ENCODE measurements around the gene SUCLG1. TPM values are rescaled to one million over a fixed set of nuclear protein-coding genes. Genes with fewer than 3 reads are reported as not detected.
"Not testable (repeated sequence)": the region's sequence is repeated elsewhere in the genome, so short reads cannot be mapped to it uniquely, and the experiment has no call there.

The SUCLG1 gene
- total RNA-seq, 1 experiment from 2014 or later, result 105 TPM

GRCh38 chr2:84417453-84418145 is 41.5 kb downstream of the SUCLG1 start:
- intact Hi-C loops (cut with micrococcal nuclease), result no loop called here
- peak overlapping the region; percentile 17 for H3K4me3 Mint-ChIP-seq (ENCODE audit: unreplicated experiment)
- no TSS peak for BruUV-seq (replicated peaks)

DNA sequence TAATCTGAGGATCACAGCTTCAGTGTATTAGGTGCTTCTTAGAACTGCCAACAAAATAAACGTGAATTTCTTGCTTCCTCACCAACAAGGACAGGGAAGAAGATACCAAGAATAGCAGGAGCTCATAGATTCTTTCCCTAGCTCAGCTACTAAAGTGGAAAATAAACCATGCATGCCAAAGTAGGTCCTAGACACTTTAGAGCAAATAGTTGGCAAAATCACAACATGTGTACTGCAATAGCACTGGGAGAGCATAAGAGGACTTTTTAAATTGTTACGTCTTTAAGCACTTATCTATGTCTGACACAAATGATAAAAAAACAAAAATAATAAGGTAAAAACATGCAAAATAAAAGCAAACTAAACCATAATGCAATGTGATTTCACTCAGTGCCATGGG is 49.5 kb downstream of the SUCLG1 start:
- Mint-ChIP-seq H3K27me3 (ENCODE audit: insufficient read depth, unreplicated experiment) (no peaks in the 10 kb centered on the region), H3K4me1 (ENCODE audit: insufficient read depth, unreplicated experiment) (no peaks in the 10 kb centered on the region), H3K4me3 (ENCODE audit: unreplicated experiment) (no peak overlapping the region), H3K9me3 (ENCODE audit: unreplicated experiment) (no peaks in the 10 kb centered on the region), H3K36me3 (ENCODE audit: insufficient read depth, unreplicated experiment) (no peaks in the 10 kb centered on the region), H3K27ac (ENCODE audit: low read depth, unreplicated experiment) (no peak overlapping the region)
- DNase-seq (ENCODE audit: unreplicated experiment), result no peak
- intact Hi-C loops (cut with micrococcal nuclease), result no loop called here
- TF ChIP-seq, protein P1, sequence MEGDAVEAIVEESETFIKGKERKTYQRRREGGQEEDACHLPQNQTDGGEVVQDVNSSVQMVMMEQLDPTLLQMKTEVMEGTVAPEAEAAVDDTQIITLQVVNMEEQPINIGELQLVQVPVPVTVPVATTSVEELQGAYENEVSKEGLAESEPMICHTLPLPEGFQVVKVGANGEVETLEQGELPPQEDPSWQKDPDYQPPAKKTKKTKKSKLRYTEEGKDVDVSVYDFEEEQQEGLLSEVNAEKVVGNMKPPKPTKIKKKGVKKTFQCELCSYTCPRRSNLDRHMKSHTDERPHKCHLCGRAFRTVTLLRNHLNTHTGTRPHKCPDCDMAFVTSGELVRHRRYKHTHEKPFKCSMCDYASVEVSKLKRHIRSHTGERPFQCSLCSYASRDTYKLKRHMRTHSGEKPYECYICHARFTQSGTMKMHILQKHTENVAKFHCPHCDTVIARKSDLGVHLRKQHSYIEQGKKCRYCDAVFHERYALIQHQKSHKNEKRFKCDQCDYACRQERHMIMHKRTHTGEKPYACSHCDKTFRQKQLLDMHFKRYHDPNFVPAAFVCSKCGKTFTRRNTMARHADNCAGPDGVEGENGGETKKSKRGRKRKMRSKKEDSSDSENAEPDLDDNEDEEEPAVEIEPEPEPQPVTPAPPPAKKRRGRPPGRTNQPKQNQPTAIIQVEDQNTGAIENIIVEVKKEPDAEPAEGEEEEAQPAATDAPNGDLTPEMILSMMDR (IDR thresholded peaks at IDR 0.05; ENCODE audit: unreplicated experiment), result no peak
- POLR2A ChIA-PET, result no interaction called here
- BruUV-seq (replicated peaks), result no TSS peak
- CTCF ChIA-PET, result interaction anchor here (0.7 to 1.6 kb wide), 2 partner anchors 94 to 220 kb away, joined by 3 read pairs; no protein-coding TSS in a partner anchor

More at GRCh38 chr2:84417453-84418145, 41.5 kb downstream of the SUCLG1 start:
- Mint-ChIP-seq H3K27ac (ENCODE audit: low read depth, unreplicated experiment) (peak overlapping the region; percentile 87), H3K4me1 (ENCODE audit: insufficient read depth, unreplicated experiment) (peaks cover 16% of the 10 kb centered on the region), H3K9me3 (ENCODE audit: unreplicated experiment) (no peaks in the 10 kb centered on the region), H3K36me3 (ENCODE audit: insufficient read depth, unreplicated experiment) (peaks cover 1% of the 10 kb centered on the region), H3K27me3 (ENCODE audit: insufficient read depth, unreplicated experiment) (no peaks in the 10 kb centered on the region)
- POLR2A ChIA-PET, result interaction anchor here (0.8 to 2.1 kb wide), 3 partner anchors 9 to 87 kb away, joined by 3 to 6 read pairs (median 6); no protein-coding TSS in a partner anchor
- TF ChIP-seq, protein P1 (IDR thresholded peaks at IDR 0.05; ENCODE audit: unreplicated experiment), result no peak
- CTCF ChIA-PET, result interaction anchor here (0.5 to 1.3 kb wide), 8 partner anchors 12 to 896 kb away, joined by 3 to 4 read pairs (median 3); no protein-coding TSS in a partner anchor
- DNase-seq (ENCODE audit: unreplicated experiment), result peak; percentile 63

DNA sequence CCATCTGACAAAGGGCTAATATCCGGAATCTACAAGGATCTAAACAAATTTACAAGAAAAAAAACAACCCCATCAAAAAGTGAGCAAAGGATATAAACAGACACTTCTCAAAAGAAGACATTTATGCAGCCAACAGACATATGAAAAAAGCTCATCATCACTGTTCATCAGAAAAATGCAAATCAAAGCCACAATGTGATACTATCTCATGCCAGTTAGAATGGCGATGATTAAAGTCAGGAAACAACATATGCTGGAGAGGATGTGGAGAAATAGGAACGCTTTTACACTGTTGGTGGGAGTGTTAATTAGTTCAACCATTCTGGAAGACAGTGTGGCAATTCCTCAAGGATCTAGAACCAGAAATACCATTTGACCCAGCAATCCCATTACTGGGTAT is 57.0 kb downstream of the SUCLG1 start:
- H3K4me3 Mint-ChIP-seq (ENCODE audit: unreplicated experiment); H3K36me3 Mint-ChIP-seq (ENCODE audit: insufficient read depth, unreplicated experiment); CTCF ChIA-PET; DNase-seq (ENCODE audit: unreplicated experiment); H3K9me3 Mint-ChIP-seq (ENCODE audit: unreplicated experiment); BruUV-seq (replicated peaks); H3K27ac Mint-ChIP-seq (ENCODE audit: low read depth, unreplicated experiment); H3K27me3 Mint-ChIP-seq (ENCODE audit: insufficient read depth, unreplicated experiment); intact Hi-C loops (cut with micrococcal nuclease); H3K4me1 Mint-ChIP-seq (ENCODE audit: insufficient read depth, unreplicated experiment); POLR2A ChIA-PET: not testable (repeated sequence)

DNA sequence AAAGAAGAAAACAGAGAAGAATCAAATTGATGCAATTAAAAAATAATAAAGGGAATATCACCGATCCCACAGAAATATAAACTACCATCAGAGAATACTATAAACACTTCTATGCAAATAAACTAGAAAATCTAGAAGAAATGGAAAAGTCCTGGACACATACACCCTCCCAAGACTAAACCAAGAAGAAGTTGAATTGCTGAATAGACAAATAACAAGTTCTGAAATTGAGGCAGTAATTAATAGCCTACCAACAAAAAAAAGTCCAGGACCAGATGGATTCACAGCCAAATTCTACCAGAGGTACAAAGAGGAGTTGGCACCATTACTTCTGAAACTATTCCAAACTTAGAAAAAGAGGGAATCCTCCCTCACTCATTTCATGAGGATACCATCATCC is 59.2 kb downstream of the SUCLG1 start:
- CTCF ChIA-PET; H3K27ac Mint-ChIP-seq (ENCODE audit: low read depth, unreplicated experiment); DNase-seq (ENCODE audit: unreplicated experiment); H3K4me1 Mint-ChIP-seq (ENCODE audit: insufficient read depth, unreplicated experiment); H3K4me3 Mint-ChIP-seq (ENCODE audit: unreplicated experiment); H3K9me3 Mint-ChIP-seq (ENCODE audit: unreplicated experiment); intact Hi-C loops (cut with micrococcal nuclease); H3K36me3 Mint-ChIP-seq (ENCODE audit: insufficient read depth, unreplicated experiment); POLR2A ChIA-PET; BruUV-seq (replicated peaks); H3K27me3 Mint-ChIP-seq (ENCODE audit: insufficient read depth, unreplicated experiment): not testable (repeated sequence)

GRCh38 chr2:84395820-84396219 is 63.3 kb downstream of the SUCLG1 start:
- Mint-ChIP-seq H3K36me3 (ENCODE audit: insufficient read depth, unreplicated experiment) (no peaks in the 10 kb centered on the region), H3K4me3 (ENCODE audit: unreplicated experiment) (no peak overlapping the region), H3K4me1 (ENCODE audit: insufficient read depth, unreplicated experiment) (peaks cover 7% of the 10 kb centered on the region), H3K27me3 (ENCODE audit: insufficient read depth, unreplicated experiment) (no peaks in the 10 kb centered on the region), H3K27ac (ENCODE audit: low read depth, unreplicated experiment) (peak overlapping the region; percentile 53), H3K9me3 (ENCODE audit: unreplicated experiment) (no peaks in the 10 kb centered on the region)
- ChIA-PET POLR2A (no interaction called here), CTCF (interaction anchor here (0.8 kb wide), 1 partner anchor 29 kb away, joined by 4 read pairs; no protein-coding TSS in a partner anchor)
- TF ChIP-seq, protein P1 (IDR thresholded peaks at IDR 0.05; ENCODE audit: unreplicated experiment), result no peak
- BruUV-seq (replicated peaks), result no TSS peak
- intact Hi-C loops (cut with micrococcal nuclease), result no loop called here
- peak; percentile 61 for DNase-seq (ENCODE audit: unreplicated experiment)
